HG03139 (cell line): ENCODE data around the gene VKORC1.
A peak's percentile ranks its signal among the peaks of the same experiment; 100 is the strongest.
"Not testable (repeated sequence)": the region's sequence is repeated elsewhere in the genome, so short reads cannot be mapped to it uniquely, and the experiment has no call there.

Experiments
- ATAC-seq: cut with Tn5 transposase; IDR thresholded peaks from one replicate; pipeline ENCODE4 v1.9.1; 2021; ENCODE audit not compliant: unreplicated experiment

Gene VKORC1

GRCh38 chr16:31094424-31095120, at the start of gene VKORC1:
Gene VKORC1 (minus strand): TSS chr16:31094797. CDS start chr16:31094729, 68 bp downstream.
- ATAC-seq: peak; percentile 86

DNA sequence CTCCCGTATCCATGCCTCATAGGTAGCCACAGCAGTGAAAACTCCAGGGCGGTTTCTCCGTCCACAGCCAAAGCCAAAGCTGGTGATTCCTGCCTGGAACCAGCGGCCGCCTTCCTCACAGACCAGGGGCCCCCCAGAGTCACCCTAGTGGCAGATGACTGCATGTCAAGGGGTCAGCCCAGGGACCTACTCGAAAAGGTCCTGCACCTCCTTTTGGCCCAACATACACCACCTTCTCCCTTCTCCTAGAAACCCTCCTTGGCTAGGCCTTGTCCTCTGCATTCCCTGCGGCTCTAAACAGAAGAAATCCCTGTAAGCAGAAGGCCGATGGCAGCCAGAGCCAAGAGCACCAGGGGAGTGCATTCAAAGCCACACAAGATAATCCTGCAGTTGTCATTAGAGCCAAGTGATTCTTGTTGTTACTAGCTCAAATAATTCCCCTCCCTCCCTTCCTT, 49.1 kb upstream of the VKORC1 start:
- ATAC-seq: no peak

- ATAC-seq: no peak
Observed at GRCh38 chr16:31143011-31143693, 48.6 kb upstream of the VKORC1 start.

DNA sequence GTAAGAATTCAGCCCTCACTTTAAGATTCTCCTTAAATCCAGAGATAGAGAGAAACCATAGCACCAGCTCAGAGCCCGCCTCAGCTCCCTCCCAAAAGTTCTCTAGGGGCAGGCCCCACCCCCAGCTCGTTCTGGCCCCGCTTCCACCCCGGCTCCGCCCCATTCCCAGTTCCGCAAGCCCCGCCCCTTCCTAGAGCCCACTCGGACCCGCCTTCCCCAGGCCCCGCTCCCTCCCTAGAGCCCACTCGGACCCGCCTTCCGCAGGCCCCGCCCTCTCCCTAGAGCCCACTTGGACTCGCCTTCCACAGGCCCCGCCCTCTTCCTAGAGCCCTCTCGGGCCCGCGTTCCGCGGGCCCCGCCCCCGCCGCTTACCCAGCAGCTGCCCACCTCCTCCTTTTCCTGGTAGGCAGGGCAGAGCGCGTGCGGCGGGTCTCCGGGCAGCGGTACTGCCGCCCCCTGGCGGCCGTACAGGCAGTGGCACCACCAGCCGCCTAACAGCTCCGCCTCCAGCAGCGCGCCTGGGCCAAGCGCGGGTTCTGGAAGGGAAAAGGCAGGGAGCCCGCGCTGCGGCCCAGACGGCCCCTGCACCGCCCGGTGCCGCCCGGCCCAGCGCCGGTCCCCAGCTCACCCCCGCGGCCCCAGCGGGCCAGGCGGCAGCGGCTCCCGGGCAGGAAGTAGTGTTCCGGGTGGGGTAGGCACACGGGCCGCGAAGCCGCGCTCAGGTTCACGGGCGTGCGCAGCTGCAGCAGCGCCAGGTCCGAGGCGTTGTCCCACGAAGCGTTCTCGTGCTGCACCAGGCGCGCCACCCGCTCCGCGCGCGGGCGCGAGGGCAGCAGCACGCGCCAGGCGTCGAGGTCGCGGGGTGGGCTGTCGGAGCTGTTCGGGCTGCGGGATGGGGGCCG, 47.8 kb upstream of the VKORC1 start:
- ATAC-seq: peak; percentile 85

DNA sequence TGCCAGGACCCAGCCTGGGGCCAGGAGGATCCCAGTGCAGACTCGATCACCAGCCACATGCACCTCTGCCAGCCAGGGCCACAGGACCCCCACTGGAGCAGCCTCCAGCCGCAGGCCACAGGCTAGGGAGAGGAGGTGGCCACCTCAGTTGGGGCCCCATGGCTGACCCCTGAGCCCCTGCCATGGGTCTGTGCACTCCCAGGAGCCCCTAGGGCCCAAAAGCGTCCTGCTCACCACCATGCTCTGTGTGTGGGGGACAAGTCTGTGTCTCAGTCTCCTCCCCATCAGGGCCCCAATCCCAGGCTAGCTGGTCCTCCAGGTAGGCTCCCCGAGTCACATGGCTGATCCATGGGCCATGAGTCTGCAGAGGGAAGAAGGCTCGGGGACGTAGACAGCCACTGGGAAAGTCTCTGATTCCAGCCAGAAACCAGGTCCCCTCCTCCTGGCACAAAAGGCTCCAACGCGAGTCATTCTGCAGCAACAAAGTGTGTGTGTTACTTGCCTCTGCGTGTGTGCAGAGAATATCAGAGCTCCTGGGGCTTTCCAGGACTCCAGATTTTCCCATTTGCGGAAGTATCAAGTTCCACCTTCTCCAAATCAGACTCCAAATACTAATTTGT, 47.0 kb upstream of the VKORC1 start:
- ATAC-seq: no peak

DNA sequence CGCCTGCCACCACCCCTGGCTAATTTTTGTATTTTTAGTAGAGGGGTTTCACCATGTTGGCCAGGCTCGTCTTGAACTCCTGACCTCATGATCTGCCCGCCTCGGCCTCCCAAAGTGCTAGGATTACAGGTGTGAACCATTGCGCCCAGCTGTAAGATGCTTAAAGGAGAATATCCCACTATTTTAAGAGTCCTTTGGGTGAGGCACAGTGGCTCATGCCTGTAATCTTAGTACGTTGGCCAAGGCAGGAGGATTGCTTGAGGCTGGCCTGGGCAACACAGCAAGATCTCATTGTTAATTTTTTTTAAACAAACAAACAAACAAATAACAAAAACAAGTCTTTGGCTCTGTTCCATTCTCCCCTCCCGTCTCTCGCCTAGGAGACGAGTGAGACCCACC, 46.5 kb upstream of the VKORC1 start:
- not testable (repeated sequence) for ATAC-seq

GRCh38 chr16:31138621-31139578, 44.3 kb upstream of the VKORC1 start:
- ATAC-seq: no peak

DNA sequence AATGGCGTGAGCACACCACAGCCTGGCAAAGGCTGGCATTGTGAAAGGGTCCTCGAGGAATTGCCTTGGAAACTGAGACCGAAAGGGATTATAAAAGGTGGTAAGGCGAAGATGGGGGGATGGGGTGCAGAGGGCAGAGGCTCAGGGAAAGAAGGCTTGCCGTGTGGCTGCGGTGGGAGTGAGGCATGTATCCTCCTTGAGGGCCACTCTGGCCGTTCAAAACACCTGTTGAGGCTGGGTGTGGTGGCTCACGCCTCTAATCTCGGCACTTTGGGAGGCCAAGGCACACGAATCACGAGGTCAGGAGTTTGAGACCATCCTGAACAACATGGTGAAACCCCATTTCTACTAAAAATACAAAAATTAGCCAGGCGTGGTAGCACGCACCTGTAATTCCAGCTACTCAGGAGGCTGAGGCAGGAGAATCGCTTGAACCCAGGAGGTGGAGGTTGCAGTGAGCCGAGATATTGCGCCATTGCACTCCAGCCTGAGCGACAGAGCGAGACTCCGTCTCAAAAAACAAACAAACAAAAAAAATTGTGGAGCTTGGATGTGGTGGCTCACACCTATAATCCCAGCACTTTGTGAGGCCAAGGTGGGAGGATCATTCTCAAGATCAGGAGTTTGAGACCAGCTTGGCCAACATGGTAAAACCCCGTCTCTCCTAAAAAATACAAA, 42.4 kb upstream of the VKORC1 start:
- ATAC-seq: not testable (repeated sequence)

- ATAC-seq: no peak
Observed at GRCh38 chr16:31136287-31136662, 41.7 kb upstream of the VKORC1 start.

- ATAC-seq: no peak
Observed at GRCh38 chr16:31135535-31136286, 41.1 kb upstream of the VKORC1 start, which contains the start of gene PRSS8. Gene PRSS8 (minus strand): TSS chr16:31135727. CDS start chr16:31135498, 229 bp downstream.

DNA sequence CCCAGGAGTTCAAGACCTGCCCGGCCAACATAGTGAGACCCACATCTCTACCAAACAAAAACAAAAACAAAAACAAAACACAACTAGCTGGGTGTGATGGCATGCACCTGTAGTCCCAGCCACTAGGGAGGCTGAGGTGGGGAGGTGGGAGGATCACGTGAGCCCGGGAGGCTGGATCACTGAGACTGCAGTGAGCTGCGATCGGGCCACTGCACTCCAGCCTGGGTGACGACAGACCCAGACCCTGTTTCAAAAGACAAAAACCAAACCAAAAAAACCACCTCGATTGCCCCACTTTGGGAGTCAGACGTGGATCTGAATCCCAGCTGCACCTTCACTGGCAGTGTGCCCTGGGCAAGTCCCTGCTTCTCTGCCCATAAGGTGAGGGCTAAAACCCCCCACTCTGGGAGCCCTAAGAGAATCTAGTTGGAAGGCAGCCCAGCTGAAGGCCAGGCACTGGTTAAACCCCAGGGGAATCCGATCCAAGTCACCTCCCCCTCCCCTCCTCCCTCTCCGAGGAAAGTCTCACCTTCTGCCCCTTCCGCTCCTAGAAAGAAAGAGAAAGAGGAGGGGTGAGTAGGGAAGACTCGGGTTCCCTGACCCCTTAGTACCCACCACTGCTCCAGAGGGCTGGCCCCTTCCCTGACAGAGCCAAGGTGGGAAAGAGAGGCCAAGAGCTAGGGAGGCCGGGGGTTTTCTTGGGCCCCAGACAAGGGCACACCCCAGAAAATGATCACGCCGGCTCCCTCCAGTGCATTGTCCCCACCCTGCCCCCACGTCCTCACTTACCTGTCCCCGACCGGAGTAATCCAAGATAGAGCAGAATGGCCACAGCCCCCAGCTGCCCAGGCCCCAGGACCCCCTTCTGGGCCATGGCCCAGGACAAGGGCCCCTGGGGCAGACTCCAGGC, 40.3 kb upstream of the VKORC1 start:
- no peak for ATAC-seq

- no peak for ATAC-seq
Observed at GRCh38 chr16:31134091-31134571, 39.5 kb upstream of the VKORC1 start.

GRCh38 chr16:31133046-31133501, 38.5 kb upstream of the VKORC1 start:
- no peak for ATAC-seq

GRCh38 chr16:31132303-31132979, 37.8 kb upstream of the VKORC1 start:
- no peak for ATAC-seq

DNA sequence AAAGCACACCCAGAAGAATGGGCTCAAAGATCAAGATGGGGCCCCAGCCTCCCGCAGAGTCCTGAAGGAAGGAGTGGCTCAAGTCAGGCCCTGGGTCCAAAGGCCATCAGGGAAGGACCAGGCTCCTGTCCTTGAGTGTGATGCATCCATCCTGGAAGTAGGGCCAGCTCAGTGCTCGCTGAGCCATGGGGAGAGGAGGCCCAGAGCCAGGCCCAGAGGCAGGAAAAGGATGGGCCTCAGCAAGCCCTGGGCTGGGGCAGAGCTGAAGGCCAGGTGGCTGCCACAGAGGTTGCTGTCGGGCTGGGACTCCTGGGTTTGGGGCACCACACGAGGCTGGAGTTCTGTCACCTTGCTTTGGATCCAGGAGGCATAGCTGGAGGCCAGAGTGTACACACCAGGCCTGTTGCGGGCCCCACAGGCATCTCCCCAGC, 37.3 kb upstream of the VKORC1 start:
- ATAC-seq: no peak

- ATAC-seq: no peak
Observed at GRCh38 chr16:31131416-31131815, 36.8 kb upstream of the VKORC1 start.

DNA sequence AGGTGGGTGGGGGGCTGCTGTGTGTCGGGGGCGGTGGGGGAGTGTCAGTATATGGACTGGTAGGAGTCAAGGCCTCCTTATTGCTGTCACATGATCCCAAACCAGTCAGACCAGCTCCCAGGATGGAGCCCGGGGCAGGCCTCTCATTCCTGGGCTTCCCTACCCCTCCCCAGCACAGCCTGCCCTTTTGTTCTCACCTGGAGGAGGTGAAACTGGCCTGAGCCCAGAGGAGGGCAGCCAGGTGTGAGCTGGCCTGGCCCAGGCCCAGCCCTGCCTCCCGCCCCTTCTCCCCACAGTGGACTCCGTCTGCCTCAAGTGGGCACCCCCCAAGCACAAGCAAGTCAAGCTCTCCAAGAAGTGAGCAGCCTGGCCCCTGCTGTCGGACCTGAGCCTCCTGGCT, 36.3 kb upstream of the VKORC1 start:
- no peak for ATAC-seq
